Measurements from ENCODE around the gene IFNG-AS1.

The IFNG-AS1 gene

DNA sequence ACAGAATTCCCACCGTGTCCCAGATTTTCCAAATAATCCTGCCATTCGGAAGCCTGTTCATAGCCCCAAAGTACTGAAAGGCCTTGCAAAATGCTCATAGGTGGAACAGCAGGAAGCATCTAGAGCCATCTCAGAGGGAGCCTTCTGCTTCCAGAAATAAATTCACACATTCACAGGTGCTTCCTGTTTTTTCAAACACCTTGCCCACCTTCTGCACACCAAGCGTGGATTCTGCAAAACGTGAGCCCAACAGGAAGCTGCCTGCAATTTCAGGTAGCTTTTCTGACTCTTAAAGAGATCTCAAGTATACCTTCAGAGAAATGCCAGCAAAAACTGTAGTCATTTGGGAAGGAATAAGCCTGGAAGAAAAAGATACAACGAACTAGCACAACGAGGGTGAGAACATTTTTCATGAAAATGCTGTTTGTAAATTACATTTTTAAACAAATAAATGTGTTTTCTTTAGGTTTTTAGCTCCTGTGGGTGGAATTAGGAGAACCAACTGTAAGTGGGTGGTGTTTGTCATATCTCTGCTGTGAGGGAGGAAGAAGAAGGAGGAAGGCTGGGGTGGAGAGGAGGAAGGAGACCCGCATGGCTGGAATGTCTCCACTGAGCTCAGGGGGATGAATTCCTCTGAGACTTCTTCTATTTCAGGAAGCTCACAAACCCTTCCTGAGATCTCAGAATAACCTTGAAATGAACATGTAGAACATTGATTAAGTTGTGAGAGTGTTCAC lies at the start of gene IFNG-AS1:
Gene IFNG-AS1 (plus strand): TSS at position 264 of the 737 bp plus-strand sequence.
- DNase-seq (ENCODE audit: low read depth in 2 of 2), result no peak

DNA sequence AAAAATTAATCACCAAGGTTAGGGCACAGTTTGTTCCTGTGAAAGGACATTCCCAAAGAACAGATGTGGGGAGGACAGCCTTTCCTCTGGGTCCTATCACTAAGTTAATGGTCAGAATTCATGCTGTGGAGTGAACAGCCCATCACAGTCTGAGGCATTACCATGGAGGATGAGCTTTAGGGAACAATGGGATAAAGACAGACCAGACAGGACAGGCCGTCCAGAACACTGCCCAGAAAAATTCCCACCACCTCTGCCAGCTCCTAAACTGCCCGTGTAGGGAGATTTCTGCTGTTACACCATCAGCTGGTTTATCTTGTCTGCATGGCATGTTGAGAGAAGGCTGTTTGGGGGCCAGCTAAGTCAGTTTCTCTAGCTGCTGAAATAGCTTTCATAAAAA lies 49.6 kb upstream of the IFNG-AS1 start:
- DNase-seq (ENCODE audit: low read depth in 2 of 2), result no peak

DNA sequence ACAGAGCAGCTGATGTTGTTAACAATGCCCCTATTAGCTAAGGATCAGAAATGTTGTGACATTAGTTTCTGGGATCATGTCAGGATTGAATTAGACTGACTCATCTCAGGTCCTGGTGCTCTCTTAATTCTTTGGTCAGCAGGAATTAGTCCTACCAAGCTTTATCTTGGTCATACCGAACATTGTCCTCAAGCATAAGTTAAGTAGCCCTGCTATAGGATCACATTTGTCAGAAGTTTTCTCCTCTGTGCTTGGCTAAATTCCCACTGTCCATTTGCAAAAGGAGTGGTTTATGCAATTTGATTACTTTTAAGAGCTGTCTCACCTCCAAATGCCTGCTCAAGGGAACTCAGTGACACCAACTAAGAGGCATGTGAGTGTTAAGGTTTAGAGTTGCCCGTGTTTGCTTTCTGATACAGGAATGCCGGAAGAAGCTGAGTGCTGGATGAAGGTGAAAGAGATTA lies 48.4 kb upstream of the IFNG-AS1 start:
- no peak for DNase-seq (ENCODE audit: low read depth in 2 of 2)

DNA sequence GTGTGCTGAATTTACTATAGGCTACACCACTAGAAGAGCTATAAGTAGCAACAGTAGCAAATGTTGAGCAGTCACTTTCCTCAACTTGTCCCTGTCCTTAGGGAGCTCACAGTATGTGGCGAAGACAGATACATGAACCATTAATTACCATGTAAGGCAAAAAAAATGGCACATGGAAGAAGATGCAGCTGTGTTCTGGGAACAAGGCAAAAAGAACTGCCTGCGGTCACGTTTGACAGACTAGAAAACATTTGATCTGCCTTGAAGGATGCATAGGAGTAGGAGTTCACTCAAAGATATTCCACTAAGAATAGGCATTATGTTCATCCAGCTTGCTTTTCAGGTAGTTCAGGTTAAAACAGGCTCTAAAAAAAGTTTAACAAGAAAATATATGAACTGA lies 46.5 kb upstream of the IFNG-AS1 start:
- DNase-seq (ENCODE audit: low read depth in 2 of 2), result no peak

DNA sequence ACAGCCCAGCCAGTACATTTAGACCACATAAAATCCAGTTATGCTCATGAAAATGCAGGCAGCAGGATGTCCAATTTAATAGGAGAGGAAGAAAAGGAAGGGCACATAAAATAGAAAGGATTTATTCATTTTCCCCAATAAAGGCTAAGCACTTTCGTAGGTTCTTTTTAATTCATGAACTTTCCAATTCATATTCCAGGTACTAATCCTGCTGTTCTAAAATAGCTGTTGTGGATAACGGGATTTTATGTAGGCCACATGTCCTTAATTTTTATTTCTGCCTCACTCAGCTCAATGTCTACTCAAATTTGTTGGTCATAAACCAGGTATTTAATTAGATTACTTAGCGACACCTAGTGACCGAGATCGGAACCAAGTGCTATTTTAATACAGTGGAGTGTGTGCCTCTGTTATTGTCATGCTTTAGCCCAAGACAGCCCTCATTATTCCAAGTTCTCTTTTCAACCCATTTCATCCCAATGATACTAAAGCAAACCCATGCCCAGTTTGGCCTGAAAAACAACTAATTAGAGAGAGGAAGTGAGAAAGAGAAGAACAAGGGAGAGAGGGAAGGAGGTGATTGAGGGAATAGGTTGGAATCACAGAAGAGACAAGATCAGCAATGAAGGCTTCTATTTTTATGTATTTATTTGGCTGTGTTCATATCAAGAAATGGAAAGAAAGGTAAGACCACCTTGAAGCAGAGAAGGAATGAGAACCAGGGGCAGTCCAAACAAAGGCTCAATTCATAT lies 45.9 kb upstream of the IFNG-AS1 start:
- DNase-seq (ENCODE audit: low read depth in 2 of 2), result peak; percentile 48 to 53

DNA sequence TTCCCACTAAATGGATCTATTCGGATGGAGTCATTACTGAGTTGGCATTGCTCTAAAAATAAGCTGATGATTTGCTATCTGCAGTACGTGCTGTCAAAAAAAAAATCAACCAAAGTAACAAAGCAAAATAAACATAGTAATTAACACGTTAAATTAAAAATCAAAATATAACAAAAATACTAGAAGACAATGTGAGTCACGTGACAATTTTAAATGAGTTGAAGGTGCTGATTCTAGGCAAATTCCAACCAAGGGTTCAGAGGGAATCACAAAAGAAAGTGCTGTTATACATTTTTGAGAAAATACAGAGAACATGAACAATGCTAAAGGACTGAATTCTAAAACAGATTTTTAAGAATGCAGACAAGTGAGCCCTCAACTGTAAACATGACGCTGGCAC lies 45.2 kb upstream of the IFNG-AS1 start:
- DNase-seq (ENCODE audit: low read depth in 2 of 2), result no peak

DNA sequence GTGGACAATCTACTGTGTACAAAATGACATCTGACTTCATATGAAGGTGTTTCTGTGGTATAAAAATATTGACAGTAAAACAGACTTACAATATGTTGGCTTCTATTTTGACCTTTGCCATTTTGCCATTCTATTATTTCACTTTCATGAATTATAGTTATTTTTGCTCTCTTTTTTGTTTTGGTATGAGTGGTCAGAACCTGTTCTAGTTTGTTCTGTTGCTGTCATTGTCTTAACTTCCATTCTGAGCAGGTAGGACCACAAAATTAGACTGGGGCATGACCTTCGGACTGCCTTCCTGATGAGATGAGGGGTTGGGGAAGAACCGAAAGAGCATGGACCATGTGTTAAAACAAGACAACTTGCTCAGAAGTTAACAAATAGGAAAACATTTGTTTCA lies 36.5 kb upstream of the IFNG-AS1 start:
- no peak for DNase-seq (ENCODE audit: low read depth in 2 of 2)

DNA sequence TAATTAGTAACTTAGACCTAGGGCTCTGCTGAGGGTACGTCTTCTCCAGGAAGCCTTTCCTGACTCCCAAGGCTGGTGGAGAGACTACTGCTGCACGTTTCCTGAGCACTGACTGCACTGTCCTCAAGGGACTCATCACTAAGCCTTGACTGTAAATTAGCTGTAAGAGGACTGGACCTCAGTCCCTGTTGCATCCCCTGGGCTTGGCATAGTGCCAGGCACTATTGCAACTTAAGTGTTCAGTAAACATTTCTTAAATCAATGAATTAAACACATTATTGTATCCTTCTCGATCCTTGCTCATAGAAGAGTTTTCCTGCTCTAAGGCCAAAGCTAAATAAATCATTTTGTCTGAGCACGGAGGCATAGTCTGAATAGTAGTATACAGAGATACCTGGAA lies 31.9 kb upstream of the IFNG-AS1 start:
- DNase-seq (ENCODE audit: low read depth in 2 of 2), result no peak

DNA sequence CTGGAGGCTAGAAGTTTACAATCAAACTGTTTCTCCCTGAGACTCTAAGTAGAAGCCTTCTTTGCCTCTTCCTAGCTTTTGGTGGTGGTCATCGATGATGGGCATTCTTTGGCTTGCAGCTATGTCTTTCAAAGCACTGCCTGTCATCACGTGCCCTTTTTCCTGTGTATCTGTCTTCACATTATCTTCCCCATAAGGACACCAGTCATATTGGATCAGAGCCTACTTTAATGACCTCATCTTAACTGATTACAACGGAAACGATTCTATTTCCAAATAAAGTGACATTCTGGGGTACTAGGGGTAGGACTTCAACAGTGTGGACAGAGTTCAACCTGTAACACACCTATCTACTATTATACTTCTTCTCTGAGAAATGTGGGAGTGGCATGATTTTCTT lies 31.1 kb upstream of the IFNG-AS1 start:
- no peak for DNase-seq (ENCODE audit: low read depth in 2 of 2)

DNA sequence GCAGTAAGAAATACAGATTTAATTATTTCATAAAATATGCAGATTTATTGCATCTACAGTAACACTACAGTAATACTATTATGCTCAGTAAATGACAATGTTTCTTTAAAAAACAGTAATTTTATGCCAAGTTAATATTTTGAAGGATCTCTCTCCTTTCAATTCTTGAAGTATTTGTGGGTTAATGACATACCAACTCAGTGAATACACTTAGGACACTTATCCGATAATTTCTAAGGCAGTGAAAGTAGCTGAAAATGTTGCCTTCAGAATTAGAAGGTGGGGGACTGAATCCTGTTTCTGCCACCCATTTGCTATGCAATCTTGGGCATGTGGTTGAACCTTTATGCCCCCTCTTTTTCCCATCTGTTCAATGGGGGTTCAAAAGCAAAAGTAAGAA lies 24.8 kb upstream of the IFNG-AS1 start:
- DNase-seq (ENCODE audit: low read depth in 2 of 2), result no peak

DNA sequence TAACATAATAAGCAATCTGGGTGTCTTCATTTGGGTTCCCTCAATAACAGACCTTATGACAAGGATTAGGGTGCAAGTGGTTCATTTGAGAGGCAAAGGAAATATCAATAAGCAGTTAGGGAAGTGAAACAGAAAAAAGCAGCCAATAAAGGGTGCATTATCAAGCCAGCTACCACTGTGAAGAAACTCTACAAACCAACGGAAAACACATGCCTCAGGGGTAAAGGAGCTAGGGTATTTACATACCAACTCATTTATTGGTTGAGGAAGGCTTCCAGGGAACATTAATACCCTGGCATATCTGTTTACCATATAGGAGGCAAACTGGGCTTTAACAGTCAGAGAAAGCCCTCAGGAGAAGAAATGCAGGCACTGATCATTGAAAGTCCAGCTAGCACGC lies 22.7 kb upstream of the IFNG-AS1 start:
- DNase-seq (ENCODE audit: low read depth in 2 of 2), result no peak

DNA sequence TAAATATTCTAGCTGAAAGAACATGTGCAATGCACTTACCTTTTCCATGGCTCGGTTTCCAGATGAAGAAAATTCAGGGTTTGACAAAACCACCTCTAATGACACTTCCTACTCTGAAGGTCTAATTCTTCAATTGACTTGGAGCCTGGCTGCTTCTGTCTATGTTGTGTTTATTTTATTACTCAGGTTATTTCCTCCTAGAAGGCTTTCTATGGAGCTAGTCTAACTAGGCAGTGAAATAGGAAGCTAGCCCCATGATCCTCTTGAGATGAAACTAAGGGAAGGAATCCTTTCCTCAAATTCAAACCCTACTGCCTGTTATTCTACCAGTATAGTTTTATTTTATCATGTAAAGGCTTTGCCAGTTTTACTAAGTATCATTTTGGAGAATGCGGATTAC lies 20.9 kb upstream of the IFNG-AS1 start:
- no peak for DNase-seq (ENCODE audit: low read depth in 2 of 2)

DNA sequence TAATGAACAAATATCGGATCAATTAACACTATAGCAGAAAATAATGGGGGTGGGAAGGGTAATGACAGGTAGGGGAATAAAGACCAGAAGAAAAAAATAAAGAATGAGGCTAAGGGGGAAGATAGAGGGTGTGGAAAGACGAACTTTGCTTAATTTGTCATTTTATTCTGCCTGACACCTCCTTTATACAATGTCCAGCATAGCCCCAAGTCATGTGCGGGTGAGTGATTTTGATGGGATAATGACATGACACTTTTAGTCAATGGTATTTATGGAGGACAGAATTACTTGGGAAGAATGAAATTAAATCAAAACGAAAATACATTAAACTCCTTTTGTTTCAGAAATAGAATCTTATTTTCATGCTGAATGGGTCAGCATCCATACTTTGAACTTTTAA lies 20.5 kb upstream of the IFNG-AS1 start:
- DNase-seq (ENCODE audit: low read depth in 2 of 2), result no peak

DNA sequence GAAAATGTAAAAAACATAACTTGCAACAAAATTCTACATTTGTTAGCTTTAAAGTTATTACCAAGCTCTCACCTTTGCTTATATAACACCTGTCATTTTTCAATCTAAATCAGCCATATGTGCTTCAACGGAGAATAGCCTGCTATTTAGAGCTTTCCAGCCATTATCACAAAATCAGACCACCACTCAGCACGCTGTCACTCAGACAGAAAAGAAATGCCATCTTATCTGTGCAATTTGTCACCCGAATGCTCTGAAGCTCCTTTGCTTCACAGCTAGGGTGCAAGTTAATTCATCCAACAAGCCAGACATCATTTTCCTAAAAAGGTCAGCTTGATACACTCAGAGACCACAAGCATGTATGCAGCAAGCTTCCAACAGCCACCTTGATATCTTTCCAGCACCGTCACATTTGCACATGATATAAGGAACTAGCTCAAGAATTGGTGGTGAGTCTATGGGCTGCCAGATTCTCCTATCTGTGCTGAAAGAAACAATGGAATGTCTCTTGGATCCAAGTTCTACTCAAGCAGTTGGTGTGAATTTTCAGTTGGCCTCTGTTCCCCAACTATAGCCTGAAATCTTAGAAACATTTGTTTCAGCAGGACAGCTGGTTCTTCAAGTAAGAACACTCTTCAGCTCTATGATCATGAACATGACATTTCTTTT lies 20.0 kb upstream of the IFNG-AS1 start:
- DNase-seq (ENCODE audit: low read depth in 2 of 2), result peak; percentile 51 to 53

DNA sequence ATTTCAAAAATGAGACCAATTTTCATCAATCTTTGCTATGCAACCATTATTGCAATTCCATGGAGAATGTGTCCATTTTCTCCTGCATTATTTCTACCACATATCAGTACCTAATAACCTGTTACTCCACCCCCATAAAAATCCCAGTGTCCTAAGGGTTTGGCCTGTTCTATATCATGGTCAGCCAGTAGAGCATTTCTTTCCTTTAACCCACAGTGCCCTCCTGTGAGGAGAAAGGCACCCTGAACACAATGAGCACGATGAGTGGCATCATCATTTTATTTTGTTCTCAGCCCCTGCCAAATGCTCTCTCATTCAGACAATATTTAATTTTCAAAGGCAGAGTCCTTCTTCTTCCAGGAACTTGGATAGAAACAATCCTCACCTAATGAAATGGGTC lies 11.6 kb upstream of the IFNG-AS1 start:
- no peak for DNase-seq (ENCODE audit: low read depth in 2 of 2)

DNA sequence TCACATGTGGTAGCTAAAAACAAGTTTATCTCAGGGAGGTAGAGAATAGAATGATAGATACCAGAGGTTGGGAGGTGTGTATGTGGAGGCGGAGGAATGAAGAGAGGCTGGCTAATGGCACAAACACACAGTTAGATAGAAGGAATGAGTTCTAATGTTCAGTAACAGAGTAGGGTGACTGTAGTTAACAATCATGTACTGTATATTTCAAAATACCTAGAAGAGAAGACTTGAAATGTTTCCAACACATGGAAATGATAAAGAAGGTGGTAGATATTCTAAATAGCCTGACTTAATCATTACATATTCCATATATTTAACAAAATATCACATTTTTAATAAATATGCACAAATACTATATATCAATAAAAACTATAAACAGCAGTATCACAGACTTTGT lies 8.9 kb upstream of the IFNG-AS1 start:
- DNase-seq (ENCODE audit: low read depth in 2 of 2), result peak in 1 of 2 experiments; percentile 30

DNA sequence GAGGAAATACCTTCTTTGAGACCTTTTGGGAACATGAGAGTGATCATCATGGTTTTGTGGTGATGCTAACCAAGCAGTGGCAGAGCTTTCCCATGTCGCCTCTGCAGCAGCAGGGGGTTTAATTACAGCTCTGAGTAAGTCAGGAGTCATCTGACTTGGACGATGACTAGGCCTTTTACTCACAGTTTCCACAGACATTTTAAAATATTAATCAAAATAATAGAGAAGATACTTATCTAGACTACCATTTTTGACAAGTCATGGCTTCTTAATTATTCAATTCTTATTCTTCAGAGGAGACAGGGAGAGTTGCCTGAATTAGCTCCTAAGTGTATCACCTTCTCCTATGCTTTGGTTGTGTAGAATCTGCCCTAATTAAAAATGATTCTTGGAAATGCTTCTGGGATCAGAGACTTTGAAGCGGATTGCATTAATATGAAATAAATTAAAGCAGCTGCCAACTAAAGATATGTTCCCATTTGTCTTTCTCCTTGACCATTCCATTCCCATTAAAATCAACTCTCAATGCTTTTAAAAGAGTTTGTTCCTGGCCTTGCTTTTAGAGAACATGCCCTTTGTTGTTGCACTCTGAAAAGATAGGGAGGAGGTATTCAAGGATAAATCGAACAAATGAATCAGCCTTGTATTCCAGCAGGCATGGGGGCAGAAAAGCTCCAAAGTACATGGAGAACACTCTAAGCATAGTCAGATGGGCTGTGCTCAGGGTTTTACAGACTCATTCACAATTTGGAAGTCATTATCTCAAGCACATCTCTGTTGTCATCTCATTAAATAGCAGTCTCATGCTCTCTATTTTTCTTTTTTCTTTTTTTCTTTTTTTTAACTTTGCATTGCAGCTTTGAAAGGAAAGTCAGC lies 7.7 kb upstream of the IFNG-AS1 start:
- peak; percentile 67 to 69 for DNase-seq (ENCODE audit: low read depth in 2 of 2)

DNA sequence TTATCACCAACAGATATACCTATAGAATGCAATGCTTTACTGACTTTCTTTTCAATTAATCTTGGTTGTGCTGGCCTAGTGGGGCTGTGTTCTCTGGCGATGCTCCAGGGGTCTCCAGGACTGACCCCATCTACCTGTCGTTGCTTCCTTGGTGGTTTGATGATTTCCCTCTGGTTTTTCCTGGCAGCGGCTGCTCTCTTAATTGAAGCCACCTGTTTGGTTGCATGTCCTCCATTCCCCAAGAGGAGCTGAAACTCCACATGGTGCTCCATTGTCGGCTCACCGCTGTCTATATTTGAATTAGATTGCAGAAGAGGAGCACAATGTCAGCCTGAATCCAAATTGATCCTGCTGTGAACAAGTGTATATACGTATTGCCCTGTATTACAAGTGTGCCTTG lies 7.1 kb upstream of the IFNG-AS1 start:
- DNase-seq (ENCODE audit: low read depth in 2 of 2), result peak; percentile 35 to 41

DNA sequence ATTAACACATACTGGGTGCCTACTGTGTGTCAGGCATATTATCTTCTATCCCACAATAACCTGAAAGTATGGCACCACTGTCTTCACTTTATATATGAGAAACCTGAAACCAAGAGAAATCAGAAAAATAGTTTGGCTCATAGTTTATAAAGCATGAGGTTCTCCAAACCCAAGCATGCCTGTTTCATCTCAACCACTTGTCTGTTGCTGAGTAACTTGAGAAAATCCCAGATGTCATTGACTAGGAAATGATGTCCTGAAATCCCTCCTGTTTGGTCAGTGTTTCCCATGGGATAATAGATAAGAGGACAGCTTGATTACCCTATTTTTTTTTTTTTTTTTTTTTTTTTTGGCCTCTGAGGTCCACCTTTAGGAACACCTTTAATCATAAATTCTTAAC lies 2.6 kb upstream of the IFNG-AS1 start:
- DNase-seq (ENCODE audit: low read depth in 2 of 2), result no peak

DNA sequence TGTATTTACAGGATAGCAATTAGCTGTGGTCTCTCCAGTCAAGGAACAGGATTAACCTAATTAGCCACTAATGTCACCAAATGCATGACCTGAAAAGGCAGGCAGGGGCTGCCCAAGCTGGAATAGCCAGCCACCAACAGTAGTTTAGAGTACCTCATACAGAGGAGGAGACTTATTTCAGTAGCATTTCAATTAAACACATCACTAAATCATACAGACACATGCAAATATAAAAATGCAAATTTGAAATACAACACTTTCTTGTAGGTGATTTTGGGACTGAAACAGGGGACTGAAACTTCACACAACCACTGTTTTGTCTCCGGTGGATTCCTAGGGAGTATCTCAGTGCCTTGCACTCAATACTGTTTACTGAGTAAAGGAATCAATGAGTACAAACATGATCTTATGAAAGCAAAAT lies 636 bp upstream of the IFNG-AS1 start:
- no peak for DNase-seq (ENCODE audit: low read depth in 2 of 2)

DNA sequence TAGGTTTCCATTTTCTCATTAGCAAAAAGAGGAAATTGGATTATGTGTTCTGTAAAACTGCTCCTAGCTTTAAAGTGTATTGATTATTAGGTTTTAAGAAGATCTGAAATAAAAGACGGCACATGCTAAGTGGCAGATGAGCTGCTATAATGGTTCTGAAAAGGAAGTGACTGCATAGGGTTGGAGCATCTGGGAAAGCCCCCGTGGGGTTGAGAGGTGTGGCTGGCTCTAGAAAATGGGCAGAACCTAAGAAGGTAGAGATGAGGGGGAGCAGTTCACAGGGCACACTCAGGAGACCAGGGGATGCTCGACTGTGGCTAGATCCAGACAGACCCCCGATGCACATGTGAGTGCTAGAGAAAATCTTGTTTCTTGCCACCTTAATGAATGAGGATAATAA lies 1.9 kb downstream of the IFNG-AS1 start:
- DNase-seq (ENCODE audit: low read depth in 2 of 2), result no peak

DNA sequence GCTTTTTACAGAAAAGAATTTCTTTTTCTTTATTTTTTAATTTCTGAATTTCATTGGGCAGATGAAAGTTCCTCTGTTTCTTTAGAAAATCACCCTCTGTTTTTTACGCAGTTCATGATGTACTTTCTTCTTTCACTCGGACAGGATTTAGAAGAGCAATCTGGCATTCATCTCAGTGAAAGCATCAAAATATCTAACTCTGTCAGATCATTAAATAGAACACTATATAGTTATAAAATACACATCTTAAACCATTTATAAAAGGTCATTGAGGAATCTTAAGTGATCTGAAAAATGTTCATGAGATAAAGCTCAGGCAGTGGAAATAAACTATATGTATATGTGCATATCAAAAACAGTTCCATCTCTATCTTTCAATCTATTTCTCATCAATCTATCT lies 3.9 kb downstream of the IFNG-AS1 start:
- no peak for DNase-seq (ENCODE audit: low read depth in 2 of 2)
